Islet of Langerhans (tissue), 1 donor: ENCODE data around the gene TCFL5.

Experiments
- FAIRE-seq: peaks from one replicate; lab custom pipeline; 2011; peaks lifted over from hg19 to GRCh38; lab: Jason Lieb, UNC

TCFL5 gene

DNA sequence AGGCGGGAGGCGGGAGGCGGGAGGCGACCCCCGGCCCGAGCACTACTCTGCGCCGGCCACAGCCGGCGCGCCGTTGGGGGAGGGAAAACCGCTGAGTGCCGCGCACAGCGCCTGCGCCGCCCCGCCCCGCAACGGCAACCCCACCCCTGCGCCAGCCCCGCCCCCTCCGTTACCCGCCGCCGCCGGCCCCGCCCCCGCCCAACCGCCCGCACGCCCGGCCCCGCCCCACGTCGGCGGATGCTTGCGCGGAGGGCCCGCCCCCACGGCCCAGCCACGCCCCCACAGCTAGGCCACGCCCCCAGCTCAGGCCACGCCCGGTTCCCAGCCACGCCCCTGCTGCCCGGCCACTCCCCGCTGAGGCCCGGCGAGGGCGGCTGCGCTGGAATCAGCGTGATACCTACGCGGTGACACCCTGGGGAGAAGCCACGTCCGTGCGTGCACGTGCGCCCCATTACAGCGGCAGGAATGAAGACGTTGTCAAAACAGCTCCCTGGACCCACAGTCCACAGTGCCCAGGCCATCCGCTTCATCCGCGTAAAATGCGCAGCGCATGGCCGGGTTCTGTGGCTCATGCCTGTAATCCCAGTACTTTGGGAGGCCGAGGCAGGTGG lies at the start of gene TCFL5:
TSS of gene TCFL5 (minus strand) at position 97 of the 611 bp plus-strand sequence. CDS start 152 bp downstream, outside the sequence.
- FAIRE-seq, result no peak

DNA sequence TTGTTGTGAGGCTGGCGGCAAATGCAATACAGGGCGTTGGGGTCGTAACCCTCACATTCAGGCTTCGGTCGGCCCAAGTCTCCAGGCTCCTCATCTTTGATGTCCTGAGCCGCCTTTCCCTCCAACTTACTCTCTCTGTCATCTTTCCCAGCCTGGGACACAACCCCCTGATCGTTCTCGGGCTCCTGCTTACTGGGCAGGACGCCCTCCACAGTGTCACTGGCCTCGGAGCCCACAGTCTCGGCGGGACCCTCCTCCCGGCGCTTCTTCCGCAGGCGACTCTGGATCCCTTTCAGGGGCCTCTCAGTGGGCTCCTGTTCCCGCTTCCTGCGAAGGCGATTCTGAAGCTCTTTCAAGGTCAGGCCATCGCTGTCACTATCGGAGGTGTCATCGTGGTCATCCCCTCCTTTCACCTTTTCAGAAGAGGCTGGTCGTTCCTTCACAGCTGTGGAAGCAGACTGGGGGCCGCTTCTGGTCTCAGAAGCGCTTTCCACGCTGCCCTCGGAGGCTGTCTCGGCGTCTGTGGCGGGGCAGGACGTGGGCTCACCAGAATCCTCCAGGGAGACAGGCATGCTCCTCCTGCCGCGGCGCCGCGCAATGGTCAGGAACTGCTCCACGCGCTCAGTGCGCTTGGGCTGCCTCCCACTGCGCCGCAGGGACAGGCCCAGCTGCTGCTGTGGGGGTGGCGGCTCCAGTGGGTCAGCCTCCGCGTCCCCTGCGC lies 49.3 kb upstream of the TCFL5 start:
- no peak for FAIRE-seq

DNA sequence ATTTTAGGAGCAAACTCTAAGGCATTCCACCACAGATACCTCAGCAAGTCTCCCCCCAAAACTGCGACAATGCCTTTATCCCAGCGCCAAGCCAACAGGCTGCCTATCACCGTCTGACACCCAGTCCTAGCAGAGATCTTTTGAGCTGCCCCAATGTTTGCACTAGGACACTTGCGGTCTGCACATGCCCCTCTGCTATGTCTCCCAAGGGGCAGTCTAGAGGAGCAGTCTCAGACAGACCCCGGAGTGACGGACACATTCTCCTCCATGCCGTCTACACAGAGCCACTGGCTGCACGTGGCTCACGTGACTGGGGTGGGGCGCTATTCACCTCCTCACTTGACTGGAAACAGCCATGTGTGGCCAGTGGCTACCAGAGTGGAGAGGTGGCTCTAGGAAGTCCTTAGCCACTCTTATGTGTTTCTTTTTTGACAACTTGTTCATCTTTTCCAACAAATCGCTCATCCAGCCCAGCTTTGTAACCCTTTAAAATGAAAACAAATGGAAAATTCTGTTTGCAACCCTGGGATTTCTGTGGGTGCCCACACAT lies 48.7 kb upstream of the TCFL5 start:
- no peak for FAIRE-seq

DNA sequence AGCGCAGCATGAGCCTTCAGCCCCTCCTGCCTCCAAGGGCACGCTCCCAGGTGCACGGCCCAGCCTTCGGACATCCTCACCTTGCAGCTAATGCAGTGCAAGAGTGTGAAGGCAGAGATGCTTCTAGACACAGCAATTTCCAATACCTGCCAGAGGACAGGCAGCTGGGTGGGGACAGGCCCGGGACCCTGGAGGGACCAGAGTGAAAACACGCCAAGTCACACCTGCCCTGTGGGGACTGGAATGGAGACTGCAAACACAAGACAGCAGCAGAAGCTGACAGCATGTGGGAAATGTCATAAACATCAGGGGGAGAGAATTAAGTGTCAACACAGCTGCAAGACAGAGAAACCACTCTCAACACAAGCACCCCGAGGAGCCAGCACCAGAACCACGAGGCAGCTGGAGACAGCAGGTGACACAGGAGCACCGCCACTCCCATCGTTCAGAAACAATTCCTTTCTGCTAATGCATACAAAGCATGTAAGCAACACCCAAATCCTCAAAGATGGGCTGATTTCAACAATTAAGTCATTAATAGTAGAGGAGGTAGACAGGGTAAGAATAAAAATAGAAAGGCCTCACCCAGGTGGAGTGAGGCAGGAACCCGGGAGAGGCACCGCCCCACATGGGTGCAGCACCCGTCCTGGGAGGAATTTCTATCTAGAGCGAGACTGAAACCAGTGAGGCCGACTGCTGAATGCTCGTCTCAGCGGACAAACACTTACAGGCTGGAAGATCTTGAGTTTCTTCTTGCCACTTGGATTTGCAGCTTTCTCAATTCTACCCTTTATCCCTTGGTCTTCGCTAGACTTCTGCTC lies 47.6 kb upstream of the TCFL5 start:
- no peak for FAIRE-seq

DNA sequence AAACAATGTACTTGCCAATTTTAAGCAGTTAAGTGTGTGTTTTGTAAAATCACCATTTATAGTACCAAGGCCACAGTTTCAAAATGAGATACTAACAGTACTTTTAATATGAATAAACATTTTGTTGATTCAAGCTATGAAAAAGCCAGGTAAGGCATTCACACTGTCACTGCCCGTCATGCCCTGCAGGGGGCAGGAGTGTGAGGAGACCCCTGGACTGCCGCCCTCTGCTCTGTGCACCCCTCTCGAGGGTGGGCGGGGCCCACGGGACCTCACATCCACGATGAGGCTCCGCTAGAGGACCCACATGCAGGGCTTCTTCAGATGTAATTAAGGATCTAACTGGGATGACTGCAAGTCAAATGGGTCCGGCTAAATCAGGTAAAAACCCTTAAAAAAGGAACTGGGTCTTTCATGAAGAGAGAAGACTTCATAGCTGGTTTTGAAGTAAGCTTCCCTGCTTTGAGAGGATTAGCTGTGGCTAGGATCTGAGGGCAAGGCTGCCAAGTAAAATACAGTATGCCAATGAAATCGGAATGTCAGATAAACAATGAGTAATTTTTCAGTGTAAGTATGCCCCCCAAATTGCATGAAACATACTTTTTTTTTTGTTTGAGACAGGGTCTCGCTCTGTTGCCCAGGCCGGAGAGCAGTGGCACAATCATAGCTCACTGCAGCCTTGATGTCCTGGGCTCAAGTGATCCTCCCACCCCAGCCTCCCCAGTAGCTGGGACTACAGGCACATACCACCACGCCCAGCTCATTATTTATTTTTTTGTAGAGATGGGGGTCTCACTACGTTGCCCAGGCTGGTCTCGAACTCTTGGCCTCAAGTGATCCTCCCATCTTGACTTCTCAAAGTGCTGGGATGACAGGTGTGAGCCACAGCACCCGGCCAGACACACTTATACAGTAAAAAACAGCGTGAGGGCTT lies 46.0 kb upstream of the TCFL5 start:
- FAIRE-seq, result no peak

DNA sequence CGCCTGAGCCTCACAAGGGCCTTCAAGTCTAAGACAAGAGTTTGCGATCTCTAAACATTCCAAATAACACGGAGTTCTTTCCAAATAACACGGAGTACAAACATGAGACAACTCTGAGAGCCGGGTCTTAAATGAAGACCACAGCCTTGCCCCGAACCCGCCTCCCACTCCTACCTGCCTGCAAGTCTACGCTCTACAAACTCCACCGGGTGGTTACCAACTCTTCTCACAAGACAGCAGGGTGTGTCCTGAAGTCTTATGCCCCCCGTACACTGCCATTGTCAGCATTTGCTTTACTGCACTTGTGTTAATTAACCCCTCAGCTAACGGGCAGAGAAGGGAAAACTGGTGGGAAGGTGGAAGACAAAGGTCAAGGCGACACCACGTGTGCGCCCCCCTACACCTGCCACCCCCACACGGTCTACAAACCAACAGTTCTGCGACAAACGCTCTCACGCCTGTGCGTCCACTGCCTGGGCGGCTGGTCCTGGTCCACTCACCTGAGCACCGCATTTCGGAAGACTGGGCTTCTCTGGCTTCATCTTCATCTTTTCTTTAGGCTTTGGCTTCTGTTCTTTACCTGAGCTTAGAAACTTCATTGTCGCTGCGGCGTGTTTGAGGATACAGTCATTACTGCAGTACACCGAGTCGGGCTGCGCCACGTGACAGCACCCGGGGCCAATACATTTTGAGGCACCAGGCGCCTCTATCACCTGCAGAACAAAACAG lies 45.2 kb upstream of the TCFL5 start:
- FAIRE-seq, result no peak

DNA sequence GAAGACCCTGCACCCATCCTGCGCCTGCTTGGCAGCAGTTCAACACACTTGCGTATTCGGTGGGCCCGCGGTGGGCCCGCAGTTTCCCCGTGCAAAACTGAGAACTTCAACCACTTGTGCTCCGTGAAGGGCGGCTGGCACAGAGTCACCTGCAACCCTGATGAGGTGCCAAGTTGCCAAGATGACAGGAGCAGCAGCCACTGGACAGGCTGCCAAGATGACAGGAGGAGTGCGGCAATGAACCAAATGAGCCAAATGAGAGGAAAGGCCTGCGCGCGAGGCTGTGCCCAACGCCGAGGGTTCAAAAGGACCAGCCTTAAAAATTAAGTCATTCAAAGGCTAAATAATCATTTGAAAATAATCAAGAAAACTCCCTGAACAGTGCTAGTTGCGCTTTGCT lies 44.6 kb upstream of the TCFL5 start:
- FAIRE-seq, result no peak

DNA sequence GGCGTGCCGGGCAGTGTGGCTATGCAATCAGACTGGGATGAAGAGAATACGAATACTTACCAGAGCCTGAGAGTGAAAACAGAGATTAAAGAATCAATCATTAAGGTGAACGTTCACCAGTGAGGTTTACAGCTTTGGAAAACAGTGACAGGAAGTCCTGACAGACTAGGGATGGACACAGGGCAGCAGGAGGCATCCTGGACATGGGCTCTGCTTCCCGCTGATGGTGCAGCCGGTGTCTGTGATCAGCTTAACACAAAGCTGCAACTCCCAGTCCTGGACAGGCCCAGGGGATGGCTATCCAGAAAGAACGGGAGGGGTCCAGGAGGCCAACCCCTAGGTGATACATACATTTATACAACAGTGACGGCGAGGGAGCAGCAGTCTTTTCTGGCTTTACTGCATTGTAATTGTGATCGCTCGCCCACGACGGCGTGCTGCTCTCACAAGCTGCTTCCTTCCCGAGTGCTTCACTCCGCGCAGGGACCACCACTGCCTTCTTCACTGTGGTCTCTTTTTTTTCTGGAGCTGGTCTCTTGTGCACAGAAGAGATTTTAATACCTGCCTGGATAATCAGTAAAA lies 44.0 kb upstream of the TCFL5 start:
- no peak for FAIRE-seq

DNA sequence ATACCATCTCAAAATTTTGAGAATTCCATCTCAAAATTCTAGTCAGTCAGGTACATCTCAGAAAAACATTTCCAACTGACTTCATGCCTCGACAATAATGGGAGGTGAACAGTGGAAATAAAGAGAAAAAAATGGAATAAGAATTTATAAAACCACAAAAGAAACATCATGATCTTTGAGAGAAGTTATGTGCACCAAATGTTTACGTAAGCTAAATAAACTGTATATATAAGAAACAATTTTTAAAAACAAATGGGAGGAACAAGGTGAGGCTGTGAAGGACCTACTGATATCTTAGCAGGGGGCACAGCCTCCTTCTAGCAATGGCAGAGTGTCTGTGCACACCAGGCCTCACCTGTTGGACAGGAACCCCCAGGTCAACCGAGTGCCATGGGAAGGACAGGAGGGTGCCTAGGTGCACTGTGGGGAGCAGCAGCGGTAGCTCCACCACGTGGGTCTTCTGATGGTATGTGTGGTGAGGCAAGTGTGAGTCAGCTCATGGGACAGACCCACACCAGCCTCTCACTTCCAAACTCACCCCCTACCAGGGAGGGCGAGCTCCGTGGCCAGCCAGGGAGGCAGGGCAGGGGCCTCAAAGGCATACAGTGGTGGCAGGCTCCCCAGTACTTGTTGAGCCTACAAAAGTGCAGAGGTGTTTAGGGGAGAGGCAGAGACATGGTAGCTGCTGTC lies 41.4 kb upstream of the TCFL5 start:
- FAIRE-seq, result no peak

DNA sequence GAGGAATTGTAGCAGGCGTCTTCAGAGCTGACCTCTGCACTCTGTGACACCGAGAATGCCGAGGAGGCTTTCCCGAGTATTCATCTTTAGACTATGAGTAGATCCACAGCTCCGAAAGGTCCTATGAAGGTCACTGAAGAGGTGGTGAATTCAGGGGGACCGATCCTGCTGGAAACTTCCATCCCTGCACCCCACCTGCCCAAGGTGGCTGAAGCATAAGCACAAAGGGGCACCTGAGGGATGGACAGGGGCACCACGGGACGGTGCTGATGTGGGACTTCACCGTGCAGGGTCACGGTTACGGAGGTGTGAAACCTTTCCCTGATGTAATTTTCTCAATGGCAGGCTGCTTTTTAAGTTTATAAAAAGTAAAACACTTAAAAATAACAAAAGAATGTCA lies 40.3 kb upstream of the TCFL5 start:
- FAIRE-seq, result no peak

DNA sequence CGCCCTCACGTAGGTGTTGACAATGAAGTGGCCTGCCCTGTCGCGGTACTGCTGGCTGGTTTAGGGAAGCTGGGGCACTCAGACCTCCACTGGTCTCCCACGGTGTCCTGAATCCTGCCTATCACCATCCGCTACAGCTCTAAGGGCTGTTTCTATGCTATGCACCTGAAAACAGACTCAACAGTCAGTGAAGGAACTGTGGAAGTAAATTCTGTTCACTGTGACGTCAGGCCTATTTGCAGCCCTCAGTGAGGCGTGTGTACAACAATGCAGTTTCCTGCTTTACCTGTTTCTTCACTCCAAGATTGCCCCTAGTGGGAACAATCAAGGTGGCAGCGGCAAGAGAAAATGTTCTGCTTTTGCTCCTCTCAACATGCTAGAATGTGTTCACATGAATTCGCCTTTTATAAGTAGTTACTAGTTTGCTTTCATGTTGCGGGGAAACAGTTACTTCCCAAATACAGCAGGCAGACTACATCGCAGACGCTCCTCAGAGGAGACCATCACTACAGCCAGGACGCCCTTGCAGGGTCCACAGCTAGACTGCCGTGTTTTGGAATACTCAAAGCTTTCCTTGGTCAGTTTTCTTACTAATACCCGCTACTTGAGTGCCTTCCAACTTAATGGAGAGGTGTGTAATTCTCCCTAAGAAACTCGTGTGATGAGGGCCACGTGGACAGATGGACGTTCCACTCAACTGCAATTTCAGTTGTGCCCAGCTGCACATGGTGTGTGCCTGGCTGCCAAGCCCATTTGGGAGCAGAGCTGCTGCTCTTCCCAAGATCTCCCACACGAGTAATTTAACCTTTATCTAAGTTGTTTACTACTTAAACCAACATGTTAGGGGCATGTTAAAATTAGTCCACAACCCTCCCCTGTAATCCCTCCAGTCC lies 39.3 kb upstream of the TCFL5 start:
- no peak for FAIRE-seq

DNA sequence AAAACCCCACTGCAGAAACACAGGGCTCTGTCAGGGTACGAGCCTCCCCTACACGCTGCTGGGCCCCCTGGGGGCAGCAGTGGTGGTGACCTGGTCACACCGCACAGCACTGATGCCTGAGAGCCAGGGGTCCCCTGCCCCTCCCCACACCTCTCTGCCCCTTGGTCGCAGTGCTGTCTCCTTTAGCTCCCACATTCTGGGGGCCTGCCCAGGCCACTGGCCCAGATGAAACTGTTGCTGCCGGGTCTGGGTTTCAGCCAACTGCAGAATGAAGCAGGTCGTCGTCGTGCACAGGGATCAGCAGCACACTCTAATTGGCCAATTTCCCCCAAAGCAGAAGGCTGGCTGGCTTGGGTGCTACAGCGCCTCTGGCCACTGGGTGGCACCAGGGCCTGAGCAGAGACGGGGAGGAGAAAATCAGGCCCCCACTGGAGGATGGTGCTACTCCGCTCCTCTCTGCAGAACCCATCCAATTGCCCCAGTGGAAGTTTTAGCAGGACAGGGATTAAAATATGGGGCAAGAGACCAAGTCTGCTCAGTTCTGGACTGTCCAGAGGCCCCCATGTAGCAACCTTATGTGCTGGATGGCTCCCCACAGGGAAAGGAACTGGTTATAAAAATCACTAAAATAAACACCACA lies 38.5 kb upstream of the TCFL5 start:
- FAIRE-seq, result no peak

DNA sequence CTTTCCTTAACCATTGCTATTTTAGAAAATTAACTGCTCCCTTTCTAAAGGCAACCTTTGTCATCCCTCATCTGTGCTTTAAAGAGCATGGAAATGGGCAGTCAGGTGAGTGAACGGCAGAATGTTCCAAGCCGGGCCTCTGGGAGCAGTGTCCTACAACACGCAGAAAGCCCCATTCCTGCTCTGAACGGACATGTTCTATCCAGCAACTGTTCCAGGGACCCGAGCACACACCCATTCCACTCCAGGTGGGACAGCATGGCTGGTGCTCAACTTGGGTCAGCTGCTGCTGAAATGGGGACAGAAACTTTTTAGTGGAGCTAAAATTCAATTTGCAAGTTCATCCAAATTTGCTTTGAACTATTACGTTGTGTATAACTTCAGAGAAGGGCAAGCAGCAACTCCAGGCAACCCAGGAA lies 38.0 kb upstream of the TCFL5 start:
- FAIRE-seq, result no peak

DNA sequence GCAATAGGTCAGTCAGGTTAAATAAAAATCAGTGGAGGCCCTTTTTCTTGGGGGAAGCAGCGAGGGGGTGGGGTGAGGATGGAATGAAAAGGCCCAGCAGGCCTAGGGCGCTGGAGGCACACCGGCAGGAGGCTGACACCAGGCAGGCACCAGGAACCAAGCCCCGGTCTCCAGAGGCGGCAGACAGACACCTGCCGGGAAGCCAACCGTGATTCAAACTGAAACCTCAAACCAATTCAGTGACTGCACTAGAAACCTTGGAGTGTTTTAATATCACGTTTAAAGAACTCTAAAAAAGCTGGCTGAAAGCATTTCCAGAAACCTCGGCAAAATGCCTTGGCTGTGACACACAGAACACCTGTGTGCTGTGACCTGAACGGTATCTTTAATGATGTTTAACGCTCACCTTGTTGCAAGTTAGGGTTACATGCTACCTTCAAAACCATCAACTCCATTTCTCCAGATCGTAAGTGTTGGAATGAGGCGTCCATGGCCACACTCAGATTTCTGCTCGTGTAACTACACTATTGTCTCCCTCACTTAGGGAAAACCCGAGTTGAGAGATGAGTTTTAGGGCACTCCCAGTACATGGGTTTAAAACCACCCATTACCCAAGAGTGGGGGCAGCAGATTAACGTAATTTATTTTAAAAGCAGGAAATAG lies 37.5 kb upstream of the TCFL5 start:
- no peak for FAIRE-seq

DNA sequence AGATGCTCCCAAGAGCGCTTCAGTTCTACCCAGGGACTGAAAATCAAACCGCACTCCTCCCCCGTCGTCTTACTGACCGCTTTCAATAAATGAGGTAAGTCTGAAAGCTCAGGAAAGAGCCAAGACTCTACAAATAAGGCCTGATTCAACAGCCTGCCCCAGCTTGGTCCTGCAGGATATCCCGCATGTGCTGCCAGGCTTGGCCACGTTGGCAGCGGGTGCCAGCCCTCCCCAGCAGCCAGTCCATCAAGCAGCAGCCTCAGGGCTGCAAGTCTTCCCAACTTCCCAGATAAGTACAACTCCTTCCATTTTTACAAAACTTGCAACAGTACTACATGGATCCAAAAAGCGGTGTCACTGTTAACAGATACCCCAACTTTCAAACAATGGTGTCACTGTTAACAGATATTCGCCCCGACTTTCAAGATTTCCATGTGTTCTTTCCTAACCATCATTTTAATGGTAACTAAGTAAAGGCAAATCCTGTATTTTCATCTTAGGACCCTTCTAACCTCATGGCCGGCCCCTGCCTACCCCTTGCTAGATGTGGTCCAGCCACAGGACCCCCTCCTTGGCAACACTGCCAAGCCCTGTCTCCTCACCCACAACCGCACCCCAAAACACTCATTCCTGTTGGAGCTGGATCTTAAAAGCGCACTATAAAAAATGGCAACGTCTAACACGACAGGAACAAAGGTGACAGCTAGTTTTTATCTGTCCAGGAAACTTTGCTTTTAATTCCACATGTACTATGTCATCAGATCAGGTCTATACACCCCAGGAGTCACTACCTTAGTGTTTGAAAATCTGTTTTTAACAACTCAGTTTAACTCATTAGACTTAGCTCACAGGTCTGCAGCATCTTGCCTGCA lies 36.7 kb upstream of the TCFL5 start:
- no peak for FAIRE-seq

DNA sequence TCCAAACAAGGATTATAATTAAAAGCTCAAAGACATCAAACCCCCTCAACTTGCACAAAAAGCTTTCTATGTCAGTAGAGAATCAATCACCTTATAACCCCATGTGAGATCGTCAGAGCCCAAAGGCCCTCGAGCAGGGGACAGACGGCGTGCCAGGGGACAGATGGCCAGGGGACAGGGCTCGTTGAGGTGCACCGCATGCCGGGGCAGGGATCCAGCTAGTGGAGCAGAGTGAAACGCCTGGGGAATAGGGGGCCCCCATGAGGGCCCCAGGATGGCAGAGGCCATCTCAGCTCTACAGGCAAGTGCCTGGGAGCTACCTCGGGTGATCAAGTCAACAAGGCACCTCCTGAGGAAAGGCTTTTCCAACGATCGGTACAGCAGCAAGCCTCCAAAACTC lies 36.0 kb upstream of the TCFL5 start:
- FAIRE-seq, result no peak

DNA sequence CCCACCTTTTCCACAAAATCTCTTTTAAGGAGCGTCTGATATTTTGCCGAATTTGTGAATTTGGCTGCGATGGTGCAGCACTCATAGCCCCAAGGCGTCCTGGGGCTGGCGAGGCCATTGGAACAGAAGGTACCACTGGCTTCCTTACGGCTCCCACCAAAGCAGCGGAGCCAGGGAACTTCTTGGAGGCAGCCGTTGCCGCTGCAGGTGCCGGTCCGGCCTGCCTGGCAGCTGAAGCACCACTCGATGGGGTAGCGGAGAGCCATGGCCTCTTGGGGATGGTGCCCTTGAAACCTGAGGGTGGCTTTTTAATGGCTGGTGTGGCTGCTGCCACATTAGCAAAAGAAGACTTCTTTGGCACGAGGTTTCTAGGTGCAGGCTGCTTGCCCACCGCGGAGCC lies 34.9 kb upstream of the TCFL5 start:
- FAIRE-seq, result no peak
